Measurements from ENCODE around the gene MYO10. TPM values are rescaled to one million over a fixed set of nuclear protein-coding genes. Genes with fewer than 3 reads are reported as not detected.

Gene MYO10
- total RNA-seq, 1 experiment from 2014 or later = 202 TPM

DNA sequence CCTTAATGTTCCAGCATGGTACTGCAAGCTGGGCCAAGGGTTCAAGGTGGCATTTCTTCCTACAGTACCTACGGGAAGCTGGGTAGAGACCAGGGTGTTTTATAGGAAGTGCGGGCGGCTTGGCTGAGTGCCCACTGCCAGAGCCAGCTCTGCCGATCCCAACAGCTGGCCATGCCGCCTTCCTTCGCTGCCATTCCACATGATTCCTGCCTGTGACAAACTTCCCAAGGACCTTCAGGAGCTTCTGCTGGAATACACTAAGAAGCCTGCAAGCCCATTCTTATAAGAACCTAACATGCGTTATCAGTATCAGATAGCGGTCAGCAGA is 22.0 kb downstream of the MYO10 start:
- TF ChIP-seq CTCF (conservative IDR thresholded peaks at IDR 0.05; ENCODE audit: low read depth, low read length) = no peak
- no peak for TF ChIP-seq EZH2 (IDR thresholded peaks at IDR 0.05; ENCODE audit: borderline replicate concordance, low read depth, low read length, poor library complexity, severe bottlenecking)
- CTCF ChIA-PET = interaction anchor here (1.4 kb wide), 1 partner anchor 19 kb away, joined by 3 read pairs; no protein-coding TSS in a partner anchor
- DNase-seq (ENCODE audit: low spot score) = no peak
- POLR2A ChIA-PET (ENCODE audit: low non-redundant PET) = no interaction called here
- Histone ChIP-seq H3K9me3 (ENCODE audit: low read depth, low read length, poor library complexity, severe bottlenecking) (no peaks in the 10 kb centered on the region), H3K27ac (ENCODE audit: low read depth, low read length, poor library complexity, severe bottlenecking) (peak overlapping the region; percentile 45), H3K4me1 (ENCODE audit: insufficient read depth, low read length, poor library complexity, severe bottlenecking) (peaks cover 79% of the 10 kb centered on the region), H3K4me3 (ENCODE audit: low read depth, low read length, poor library complexity, severe bottlenecking) (peak overlapping the region; percentile 14), H3K36me3 (ENCODE audit: insufficient read depth, low read length, poor library complexity, severe bottlenecking) (peaks cover 12% of the 10 kb centered on the region), H3K27me3 (replicated peaks; ENCODE audit: insufficient read depth, low read depth, low read length, poor library complexity) (no peaks in the 10 kb centered on the region)
- no TSS peak for BruUV-seq (replicated peaks)
- intact Hi-C loops (cut with micrococcal nuclease; ENCODE audit: unreplicated experiment) = no loop called here

GRCh38 chr5:16913187-16914107 is 22.6 kb downstream of the MYO10 start:
- BruUV-seq (replicated peaks) = no TSS peak
- no peak for DNase-seq (ENCODE audit: low spot score)
- ChIA-PET POLR2A (ENCODE audit: low non-redundant PET) (no interaction called here), CTCF (interaction anchor here (1.4 kb wide), 1 partner anchor 19 kb away, joined by 3 read pairs; no protein-coding TSS in a partner anchor)
- Histone ChIP-seq H3K36me3 (ENCODE audit: insufficient read depth, low read length, poor library complexity, severe bottlenecking) (peaks cover 12% of the 10 kb centered on the region), H3K27me3 (replicated peaks; ENCODE audit: insufficient read depth, low read depth, low read length, poor library complexity) (no peaks in the 10 kb centered on the region), H3K4me3 (ENCODE audit: low read depth, low read length, poor library complexity, severe bottlenecking) (peak overlapping the region; percentile 14), H3K4me1 (ENCODE audit: insufficient read depth, low read length, poor library complexity, severe bottlenecking) (peaks cover 73% of the 10 kb centered on the region), H3K9me3 (ENCODE audit: low read depth, low read length, poor library complexity, severe bottlenecking) (no peaks in the 10 kb centered on the region), H3K27ac (ENCODE audit: low read depth, low read length, poor library complexity, severe bottlenecking) (peak overlapping the region; percentile 45)
- intact Hi-C loops (cut with micrococcal nuclease; ENCODE audit: unreplicated experiment) = no loop called here
- TF ChIP-seq EZH2 (IDR thresholded peaks at IDR 0.05; ENCODE audit: borderline replicate concordance, low read depth, low read length, poor library complexity, severe bottlenecking) (no peak), CTCF (conservative IDR thresholded peaks at IDR 0.05; ENCODE audit: low read depth, low read length) (no peak)

DNA sequence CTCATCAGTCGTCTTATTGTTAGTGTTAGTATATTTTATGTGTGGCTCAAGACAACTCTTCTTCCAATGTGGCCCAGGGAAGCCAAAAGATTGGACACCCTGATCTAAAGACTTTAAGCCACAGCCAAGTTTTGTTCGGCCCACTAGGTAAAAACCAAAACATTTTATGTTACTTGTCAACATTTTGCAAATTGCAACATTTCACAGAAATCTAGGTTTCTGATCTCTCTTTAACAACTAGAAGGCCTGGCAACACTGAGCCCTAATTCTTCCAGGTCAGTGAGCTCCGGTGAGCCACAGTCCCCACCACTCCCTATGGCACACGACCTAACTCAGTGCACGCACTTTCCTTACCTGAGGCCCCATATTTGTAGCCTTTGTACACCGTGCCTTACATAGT is 24.0 kb downstream of the MYO10 start:
- Histone ChIP-seq H3K4me3 (ENCODE audit: low read depth, low read length, poor library complexity, severe bottlenecking) (no peak overlapping the region), H3K9me3 (ENCODE audit: low read depth, low read length, poor library complexity, severe bottlenecking) (no peaks in the 10 kb centered on the region), H3K27ac (ENCODE audit: low read depth, low read length, poor library complexity, severe bottlenecking) (no peak overlapping the region), H3K27me3 (replicated peaks; ENCODE audit: insufficient read depth, low read depth, low read length, poor library complexity) (no peaks in the 10 kb centered on the region), H3K4me1 (ENCODE audit: insufficient read depth, low read length, poor library complexity, severe bottlenecking) (peaks cover 65% of the 10 kb centered on the region), H3K36me3 (ENCODE audit: insufficient read depth, low read length, poor library complexity, severe bottlenecking) (peaks cover 12% of the 10 kb centered on the region)
- no peak for TF ChIP-seq EZH2 (IDR thresholded peaks at IDR 0.05; ENCODE audit: borderline replicate concordance, low read depth, low read length, poor library complexity, severe bottlenecking)
- no peak for TF ChIP-seq CTCF (conservative IDR thresholded peaks at IDR 0.05; ENCODE audit: low read depth, low read length)
- BruUV-seq (replicated peaks) = no TSS peak
- CTCF ChIA-PET = no interaction called here
- intact Hi-C loops (cut with micrococcal nuclease; ENCODE audit: unreplicated experiment) = no loop called here
- DNase-seq (ENCODE audit: low spot score) = no peak
- POLR2A ChIA-PET (ENCODE audit: low non-redundant PET) = no interaction called here

Measured in A673 (cell line).